Liver (tissue), 3 donors: ENCODE results near the gene TBC1D12.

ENCODE experiments used
- FOXA2 ChIP-seq: IDR thresholded peaks from 2 replicates; pipeline ENCODE4 v1.6.1; 2016; ENCODE audit warnings: antibody characterized with exemption
- GABPA ChIP-seq, 2 donors: IDR thresholded peaks in 1 of 2; conservative IDR thresholded peaks in 1 of 2; 2 replicates each; pipeline ENCODE4 v1.6.1; 2016; ENCODE audit warnings: antibody characterized with exemption in 2 of 2, mild to moderate bottlenecking in 1 of 2, moderate library complexity in 1 of 2
- RAD21 ChIP-seq, 2 donors: IDR thresholded peaks; 2 replicates each; pipeline ENCODE4 v1.6.1; 2016; ENCODE audit warnings: antibody characterized with exemption in 2 of 2, mild to moderate bottlenecking in 2 of 2
- RXRA ChIP-seq, 2 donors: IDR thresholded peaks; 2 replicates each; pipeline ENCODE4 v1.6.1; 2017 to 2018; ENCODE audit warnings: antibody characterized with exemption in 2 of 2, mild to moderate bottlenecking in 1 of 2
- TAF1 ChIP-seq: conservative IDR thresholded peaks from 2 replicates; pipeline ENCODE4 v1.6.1; 2016; ENCODE audit warnings: antibody characterized with exemption, mild to moderate bottlenecking
- TF ChIP-seq, protein P1 (sequence below): IDR thresholded peaks from 2 replicates; pipeline ENCODE4 v1.6.1; 2016; ENCODE audit warnings: antibody characterized with exemption
- TF ChIP-seq, protein P2 (sequence below): fragments of 150-350 bp; IDR thresholded peaks from 2 replicates; pipeline ENCODE4 v1.5.1; 2017; ENCODE audit warnings: improper control_type of control experiment, low read depth, low read length; ENCODE audit not compliant: missing input control
- TF ChIP-seq, protein P3 (sequence below): IDR thresholded peaks from 2 replicates; pipeline ENCODE4 v1.6.1; 2016; ENCODE audit warnings: antibody characterized with exemption
- TF ChIP-seq, protein P4 (sequence below): IDR thresholded peaks from 2 replicates; pipeline ENCODE4 v1.6.1; 2016; ENCODE audit warnings: antibody characterized with exemption, mild to moderate bottlenecking
- TF ChIP-seq, protein P5 (sequence below): IDR thresholded peaks from 2 replicates; pipeline ENCODE4 v1.6.1; 2016; ENCODE audit warnings: antibody characterized with exemption
- donor health status: healthy.
- donor health status: healthy.

DNA sequence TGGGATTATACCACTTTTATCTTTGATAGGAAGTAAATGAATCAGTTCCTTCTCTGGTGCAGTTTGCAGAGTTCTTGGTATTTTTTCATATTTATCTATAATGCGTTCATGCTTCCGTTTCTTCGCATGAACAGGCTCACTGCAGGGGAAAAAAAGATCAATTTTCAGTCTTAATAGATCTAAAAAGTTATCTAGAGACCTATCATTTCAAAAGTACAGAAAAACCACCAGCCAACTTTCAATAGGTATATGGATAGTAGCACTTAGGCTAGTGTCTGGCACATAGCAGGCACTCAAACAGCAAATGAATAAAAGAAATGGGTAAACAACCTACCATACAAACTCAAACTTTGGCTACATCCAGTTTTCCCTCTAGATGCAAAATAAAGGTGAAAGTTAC is 45.1 kb upstream of the TBC1D12 start:
- TF ChIP-seq, protein P1, sequence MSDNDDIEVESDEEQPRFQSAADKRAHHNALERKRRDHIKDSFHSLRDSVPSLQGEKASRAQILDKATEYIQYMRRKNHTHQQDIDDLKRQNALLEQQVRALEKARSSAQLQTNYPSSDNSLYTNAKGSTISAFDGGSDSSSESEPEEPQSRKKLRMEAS: no peak
- TF ChIP-seq, protein P2, sequence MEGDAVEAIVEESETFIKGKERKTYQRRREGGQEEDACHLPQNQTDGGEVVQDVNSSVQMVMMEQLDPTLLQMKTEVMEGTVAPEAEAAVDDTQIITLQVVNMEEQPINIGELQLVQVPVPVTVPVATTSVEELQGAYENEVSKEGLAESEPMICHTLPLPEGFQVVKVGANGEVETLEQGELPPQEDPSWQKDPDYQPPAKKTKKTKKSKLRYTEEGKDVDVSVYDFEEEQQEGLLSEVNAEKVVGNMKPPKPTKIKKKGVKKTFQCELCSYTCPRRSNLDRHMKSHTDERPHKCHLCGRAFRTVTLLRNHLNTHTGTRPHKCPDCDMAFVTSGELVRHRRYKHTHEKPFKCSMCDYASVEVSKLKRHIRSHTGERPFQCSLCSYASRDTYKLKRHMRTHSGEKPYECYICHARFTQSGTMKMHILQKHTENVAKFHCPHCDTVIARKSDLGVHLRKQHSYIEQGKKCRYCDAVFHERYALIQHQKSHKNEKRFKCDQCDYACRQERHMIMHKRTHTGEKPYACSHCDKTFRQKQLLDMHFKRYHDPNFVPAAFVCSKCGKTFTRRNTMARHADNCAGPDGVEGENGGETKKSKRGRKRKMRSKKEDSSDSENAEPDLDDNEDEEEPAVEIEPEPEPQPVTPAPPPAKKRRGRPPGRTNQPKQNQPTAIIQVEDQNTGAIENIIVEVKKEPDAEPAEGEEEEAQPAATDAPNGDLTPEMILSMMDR: no peak
- no peak for TF ChIP-seq FOXA2
- TF ChIP-seq, protein P3, sequence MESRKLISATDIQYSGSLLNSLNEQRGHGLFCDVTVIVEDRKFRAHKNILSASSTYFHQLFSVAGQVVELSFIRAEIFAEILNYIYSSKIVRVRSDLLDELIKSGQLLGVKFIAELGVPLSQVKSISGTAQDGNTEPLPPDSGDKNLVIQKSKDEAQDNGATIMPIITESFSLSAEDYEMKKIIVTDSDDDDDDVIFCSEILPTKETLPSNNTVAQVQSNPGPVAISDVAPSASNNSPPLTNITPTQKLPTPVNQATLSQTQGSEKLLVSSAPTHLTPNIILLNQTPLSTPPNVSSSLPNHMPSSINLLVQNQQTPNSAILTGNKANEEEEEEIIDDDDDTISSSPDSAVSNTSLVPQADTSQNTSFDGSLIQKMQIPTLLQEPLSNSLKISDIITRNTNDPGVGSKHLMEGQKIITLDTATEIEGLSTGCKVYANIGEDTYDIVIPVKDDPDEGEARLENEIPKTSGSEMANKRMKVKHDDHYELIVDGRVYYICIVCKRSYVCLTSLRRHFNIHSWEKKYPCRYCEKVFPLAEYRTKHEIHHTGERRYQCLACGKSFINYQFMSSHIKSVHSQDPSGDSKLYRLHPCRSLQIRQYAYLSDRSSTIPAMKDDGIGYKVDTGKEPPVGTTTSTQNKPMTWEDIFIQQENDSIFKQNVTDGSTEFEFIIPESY: no peak
- TF ChIP-seq, protein P4, sequence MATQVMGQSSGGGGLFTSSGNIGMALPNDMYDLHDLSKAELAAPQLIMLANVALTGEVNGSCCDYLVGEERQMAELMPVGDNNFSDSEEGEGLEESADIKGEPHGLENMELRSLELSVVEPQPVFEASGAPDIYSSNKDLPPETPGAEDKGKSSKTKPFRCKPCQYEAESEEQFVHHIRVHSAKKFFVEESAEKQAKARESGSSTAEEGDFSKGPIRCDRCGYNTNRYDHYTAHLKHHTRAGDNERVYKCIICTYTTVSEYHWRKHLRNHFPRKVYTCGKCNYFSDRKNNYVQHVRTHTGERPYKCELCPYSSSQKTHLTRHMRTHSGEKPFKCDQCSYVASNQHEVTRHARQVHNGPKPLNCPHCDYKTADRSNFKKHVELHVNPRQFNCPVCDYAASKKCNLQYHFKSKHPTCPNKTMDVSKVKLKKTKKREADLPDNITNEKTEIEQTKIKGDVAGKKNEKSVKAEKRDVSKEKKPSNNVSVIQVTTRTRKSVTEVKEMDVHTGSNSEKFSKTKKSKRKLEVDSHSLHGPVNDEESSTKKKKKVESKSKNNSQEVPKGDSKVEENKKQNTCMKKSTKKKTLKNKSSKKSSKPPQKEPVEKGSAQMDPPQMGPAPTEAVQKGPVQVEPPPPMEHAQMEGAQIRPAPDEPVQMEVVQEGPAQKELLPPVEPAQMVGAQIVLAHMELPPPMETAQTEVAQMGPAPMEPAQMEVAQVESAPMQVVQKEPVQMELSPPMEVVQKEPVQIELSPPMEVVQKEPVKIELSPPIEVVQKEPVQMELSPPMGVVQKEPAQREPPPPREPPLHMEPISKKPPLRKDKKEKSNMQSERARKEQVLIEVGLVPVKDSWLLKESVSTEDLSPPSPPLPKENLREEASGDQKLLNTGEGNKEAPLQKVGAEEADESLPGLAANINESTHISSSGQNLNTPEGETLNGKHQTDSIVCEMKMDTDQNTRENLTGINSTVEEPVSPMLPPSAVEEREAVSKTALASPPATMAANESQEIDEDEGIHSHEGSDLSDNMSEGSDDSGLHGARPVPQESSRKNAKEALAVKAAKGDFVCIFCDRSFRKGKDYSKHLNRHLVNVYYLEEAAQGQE: no peak
- TF ChIP-seq, protein P5, sequence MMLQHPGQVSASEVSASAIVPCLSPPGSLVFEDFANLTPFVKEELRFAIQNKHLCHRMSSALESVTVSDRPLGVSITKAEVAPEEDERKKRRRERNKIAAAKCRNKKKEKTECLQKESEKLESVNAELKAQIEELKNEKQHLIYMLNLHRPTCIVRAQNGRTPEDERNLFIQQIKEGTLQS: no peak
- no peak for TF ChIP-seq RXRA (IDR thresholded peaks at IDR 0.05)
- TF ChIP-seq TAF1: no peak
- no peak for TF ChIP-seq GABPA (IDR thresholded peaks at IDR 0.05 in 1 of 2, conservative IDR thresholded peaks at IDR 0.05 in 1 of 2)
- no peak for TF ChIP-seq RAD21 (IDR thresholded peaks at IDR 0.05)
